AG09319 (cell line): Measurements from ENCODE around the gene VRK3.
A peak's percentile ranks its signal among the peaks of the same experiment; 100 is the strongest.

Experiments used
- DNase-seq: peaks from one replicate; pipeline ENCODE4 v3.0.0-alpha.2; 2010; ENCODE audit warnings: low read depth; ENCODE audit errors: extremely low read depth
- TF ChIP-seq, protein P1 (sequence below): IDR thresholded peaks from 2 replicates; pipeline ENCODE4 v1.5.1; 2011; ENCODE audit warnings: low read depth, mild to moderate bottlenecking, inconsistent platforms, low read length, moderate library complexity

VRK3 gene

DNA sequence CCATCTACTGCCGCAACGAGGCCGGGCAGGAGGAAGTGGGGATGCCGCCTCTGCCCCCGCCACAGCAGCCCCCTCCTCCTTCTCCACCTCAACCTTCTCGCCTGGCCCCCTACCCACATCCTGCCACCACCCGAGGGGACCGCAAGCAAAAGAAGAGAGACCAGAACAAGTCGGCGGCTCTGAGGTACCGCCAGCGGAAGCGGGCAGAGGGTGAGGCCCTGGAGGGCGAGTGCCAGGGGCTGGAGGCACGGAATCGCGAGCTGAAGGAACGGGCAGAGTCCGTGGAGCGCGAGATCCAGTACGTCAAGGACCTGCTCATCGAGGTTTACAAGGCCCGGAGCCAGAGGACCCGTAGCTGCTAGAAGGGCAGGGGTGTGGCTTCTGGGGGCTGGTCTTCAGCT lies 92.4 kb downstream of the VRK3 start:
- no peak for DNase-seq
- TF ChIP-seq, protein P1, sequence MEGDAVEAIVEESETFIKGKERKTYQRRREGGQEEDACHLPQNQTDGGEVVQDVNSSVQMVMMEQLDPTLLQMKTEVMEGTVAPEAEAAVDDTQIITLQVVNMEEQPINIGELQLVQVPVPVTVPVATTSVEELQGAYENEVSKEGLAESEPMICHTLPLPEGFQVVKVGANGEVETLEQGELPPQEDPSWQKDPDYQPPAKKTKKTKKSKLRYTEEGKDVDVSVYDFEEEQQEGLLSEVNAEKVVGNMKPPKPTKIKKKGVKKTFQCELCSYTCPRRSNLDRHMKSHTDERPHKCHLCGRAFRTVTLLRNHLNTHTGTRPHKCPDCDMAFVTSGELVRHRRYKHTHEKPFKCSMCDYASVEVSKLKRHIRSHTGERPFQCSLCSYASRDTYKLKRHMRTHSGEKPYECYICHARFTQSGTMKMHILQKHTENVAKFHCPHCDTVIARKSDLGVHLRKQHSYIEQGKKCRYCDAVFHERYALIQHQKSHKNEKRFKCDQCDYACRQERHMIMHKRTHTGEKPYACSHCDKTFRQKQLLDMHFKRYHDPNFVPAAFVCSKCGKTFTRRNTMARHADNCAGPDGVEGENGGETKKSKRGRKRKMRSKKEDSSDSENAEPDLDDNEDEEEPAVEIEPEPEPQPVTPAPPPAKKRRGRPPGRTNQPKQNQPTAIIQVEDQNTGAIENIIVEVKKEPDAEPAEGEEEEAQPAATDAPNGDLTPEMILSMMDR, result no peak

DNA sequence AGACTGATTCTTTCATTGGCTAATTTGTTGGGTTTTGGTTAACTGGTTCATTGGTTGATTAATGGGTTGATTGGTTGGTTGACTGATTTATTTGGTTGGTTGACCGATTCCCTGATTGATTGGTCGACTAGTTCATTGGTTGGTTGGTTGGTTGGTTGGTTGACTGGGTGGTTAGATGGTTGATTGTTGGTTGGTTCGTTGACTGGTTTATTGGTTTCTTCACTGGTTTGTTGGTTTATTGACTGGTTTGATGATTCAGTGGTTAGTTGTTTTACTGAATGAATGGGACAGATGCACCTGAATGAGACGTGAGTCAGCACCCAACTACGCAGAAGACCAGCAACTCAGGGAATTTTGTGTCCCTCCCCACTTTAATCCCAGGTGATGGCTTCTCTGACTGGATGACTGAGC lies 93.1 kb downstream of the VRK3 start:
- TF ChIP-seq, protein P1, result no peak
- DNase-seq, result no peak

DNA sequence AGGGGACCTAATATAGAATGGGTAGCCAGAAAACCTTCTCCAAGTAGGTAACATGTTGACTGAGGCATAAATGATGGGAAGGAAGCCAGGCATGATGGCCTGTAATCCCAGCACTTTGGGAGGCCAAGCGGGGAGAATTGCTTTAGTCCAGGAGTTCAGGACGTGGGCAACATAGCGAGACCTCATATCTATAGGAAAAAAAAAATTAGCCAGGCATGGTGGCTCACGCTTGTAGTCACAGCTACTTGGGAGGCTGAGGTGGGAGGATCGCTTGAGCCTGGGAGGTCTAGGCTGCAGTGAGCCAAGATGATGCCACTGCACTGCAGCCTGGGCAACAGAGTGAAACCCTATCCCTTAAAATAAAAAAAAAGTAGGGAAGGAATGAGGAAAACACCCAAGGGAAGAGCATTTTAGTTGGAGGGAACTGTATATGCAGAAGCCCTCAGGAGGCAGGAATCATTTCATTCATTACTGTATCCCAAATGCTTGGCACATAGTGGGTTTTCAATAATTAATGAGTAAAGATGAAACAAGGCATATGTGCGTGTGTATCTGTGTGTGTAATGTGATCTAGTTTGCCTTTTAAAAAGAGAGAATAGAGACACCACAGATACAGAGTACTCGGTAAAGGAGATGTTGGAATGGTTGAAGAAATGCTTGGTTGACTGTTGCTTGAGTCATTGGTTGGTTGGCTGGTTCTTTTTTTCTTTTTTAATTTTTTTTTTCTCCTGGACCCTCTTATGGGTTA lies 93.7 kb downstream of the VRK3 start:
- TF ChIP-seq, protein P1, result no peak
- no peak for DNase-seq

DNA sequence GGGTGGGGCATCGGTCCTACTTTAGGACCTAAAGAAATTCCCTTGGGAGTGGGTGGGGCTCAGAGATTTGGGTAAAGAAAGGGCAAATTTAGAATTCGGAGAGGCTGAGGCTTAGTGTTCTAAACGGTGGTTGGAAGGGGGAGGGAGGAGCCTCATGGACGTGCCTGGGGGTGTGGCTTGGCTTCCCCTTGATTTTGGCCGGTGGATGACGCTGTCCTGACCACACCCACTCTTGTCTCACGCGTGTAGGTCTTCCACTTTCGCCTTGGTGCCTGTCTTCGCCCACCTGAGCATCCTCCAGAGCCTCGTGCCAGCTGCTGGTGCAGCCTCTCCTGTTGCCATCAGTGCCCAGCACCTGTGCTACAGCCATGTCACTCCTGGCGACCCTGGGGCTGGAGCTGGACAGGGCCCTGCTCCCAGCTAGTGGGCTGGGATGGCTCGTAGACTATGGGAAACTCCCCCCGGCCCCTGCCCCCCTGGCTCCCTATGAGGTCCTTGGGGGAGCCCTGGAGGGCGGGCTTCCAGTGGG lies 94.6 kb downstream of the VRK3 start:
- no peak for DNase-seq
- TF ChIP-seq, protein P1, result no peak

DNA sequence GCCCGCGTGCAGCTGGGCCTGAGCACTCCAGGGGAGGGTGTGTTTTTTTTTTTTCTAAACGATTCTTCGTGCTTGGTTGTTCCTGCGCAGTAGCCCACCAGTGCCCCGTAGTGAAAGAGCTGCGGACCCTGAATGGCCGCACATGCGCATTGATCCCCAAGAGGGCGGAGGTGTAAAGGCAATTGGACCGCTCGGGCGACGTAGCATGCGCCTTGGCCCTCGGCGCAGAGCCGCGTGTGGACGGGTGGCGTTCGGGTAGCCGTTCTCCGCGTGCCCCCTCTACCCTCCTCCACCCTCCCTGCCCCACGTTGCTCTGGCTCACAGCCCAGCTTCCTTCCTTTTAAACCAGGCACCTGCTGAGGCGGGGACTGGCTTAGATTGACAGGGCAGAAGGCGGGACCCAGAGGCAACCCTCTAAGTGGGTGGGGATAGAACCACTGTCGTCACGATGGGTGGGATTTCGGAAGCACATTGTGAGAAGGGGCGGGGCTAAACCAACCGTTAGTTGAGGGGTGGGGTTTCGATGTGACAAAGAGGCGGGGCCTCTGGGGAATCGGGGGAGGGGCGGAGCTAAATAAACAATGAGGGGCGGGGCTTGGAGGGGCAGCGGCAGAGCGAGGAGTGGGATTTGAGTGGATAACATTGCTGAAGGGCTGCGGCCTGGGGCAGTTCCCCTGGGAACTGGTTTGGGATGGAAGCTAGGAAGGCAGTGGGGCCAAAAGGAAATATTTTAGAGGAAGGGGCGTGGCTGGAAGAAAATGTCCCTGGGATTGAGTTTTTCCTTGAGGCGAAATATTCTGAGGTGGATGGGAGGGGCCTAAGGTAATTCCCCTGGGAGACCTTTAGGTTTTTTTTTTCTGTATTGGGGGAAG lies 95.3 kb downstream of the VRK3 start:
- peak; percentile 91 for DNase-seq
- TF ChIP-seq, protein P1, result no peak

DNA sequence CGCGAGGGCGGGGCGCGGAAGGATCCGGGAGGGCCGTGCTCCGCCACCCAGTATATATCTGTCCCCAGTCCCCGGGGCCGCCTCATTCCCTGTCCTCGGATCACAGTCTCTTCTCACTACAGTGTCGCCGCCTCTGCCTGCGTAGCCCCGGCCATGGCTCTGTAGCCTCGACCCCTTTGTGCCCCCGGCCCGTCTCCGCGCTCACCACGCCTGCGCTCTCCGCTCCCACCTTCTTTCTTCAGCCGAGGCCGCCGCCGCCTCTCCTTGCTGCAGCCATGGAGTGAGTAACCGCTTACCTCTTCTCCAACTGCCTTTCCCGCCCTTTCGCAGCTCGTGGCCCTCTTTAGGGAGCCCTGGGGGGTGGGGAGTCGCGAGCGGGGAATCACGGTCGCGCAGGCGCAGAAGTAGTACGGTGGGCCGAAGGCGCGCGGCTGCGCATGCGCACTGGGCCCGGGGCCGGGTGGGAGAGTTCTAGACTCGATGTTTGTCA lies 96.0 kb downstream of the VRK3 start, which contains the start of the genes ATF5 and NUP62:
Gene ATF5, plus strand, starts transcription at position 85 of the 490 bp plus-strand sequence. CDS start 1,646 bp downstream, outside the sequence.
Gene NUP62, minus strand, starts transcription at position 384 of the 490 bp plus-strand sequence. CDS start 19,697 bp downstream, outside the sequence.
- DNase-seq, result peak; percentile 52
- TF ChIP-seq, protein P1, result no peak
